Middle frontal gyrus (tissue), 1 donor: ENCODE data around the gene IL1RL2.

Experiments
- DNase-seq: peaks from one replicate; pipeline ENCODE4 v3.0.0-alpha.2; 2015; ENCODE audit warnings: low spot score; ENCODE audit errors: extremely low spot score

The IL1RL2 gene

GRCh38 chr2:102186791-102187495 lies at the start of gene IL1RL2:
TSS of gene IL1RL2 (plus strand) at chr2:102187023. CDS start at chr2:102187868, 845 bp downstream.
- DNase-seq = no peak

GRCh38 chr2:102137138-102137537 lies 49.7 kb upstream of the IL1RL2 start:
- DNase-seq = no peak

DNA sequence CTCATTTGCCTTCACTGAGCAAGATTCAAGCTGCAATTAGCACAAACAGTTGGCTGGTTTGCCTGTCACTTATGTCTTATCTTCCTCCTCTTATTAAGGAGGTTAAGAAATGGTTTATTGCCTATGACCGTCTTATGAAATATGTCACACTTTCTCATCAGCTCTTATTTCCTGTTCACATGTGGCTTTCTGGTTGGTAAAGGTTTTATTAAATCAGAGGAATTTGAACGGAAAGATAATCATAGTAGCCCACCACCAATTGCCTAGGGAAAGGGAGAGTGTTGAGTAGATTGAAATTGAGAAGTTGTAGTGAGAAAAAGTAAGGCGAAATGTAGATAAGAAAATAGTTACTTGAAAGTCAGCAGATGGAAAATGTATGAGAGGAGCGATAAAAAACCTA lies 48.5 kb upstream of the IL1RL2 start:
- no peak for DNase-seq

DNA sequence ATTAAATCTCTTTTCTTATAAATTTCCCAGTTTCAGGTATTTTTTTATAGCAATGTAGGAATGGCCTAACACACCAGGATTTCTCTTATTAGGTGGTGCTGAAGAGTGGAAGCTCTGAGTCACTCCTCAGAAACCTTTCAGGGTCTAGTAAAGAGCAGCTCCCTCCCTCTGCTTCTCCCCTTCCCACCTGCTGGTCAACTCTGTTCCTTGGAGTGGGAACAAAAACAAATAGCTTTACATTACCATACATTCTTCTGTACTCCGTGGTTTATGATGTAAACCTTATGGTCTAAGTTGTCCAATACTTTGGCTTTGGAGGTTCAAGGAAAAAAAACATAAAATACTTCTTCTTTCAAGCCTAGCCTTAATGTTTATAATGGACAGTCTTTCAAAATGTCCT lies 47.0 kb upstream of the IL1RL2 start:
- no peak for DNase-seq

- DNase-seq = no peak
Observed at GRCh38 chr2:102140377-102140776, 46.4 kb upstream of the IL1RL2 start.

GRCh38 chr2:102141011-102141943 lies 45.5 kb upstream of the IL1RL2 start:
- no peak for DNase-seq

DNA sequence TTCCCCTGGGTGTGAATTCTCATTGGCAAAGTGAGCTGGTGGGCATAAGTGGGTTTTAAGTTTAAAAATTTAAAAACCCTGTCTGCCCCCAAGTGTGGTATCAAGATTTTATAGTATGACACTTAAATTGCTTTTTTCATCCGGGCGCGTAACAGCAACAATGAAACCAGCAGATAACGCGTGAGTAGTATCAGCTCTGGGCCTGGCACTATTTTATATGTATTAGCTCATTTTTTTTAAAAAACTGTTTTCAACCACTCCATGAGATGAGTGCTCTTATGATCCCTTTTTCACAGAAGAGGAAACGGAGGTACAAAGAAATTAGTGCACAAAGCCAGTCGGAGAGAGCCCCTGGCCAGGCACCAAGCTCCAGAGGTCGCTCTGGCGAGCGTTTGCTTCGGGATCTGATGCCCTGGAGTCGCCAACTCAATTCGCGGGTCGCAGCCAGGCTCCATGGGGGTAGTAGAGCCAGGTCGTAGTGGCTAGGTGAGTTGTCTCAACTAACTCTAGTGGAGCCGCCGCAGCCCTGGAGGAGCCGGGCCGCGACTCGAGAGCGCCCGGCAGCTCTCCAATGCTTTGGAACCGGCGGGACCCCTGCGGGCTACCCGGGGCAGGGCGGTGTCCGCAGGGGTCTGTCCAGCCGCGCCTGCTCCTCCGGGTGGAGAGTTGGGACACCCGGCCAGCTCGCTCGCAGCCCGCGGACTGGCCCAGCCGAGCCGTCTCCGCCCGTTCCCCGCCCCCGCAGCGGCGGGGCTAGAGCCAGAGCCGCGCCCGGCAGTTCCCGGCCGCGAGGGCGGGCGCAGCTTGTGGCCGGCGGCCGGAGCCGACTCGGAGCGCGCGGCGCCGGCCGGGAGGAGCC lies 44.6 kb upstream of the IL1RL2 start, which contains the start of gene IL1R1:
Gene IL1R1, plus strand, starts transcription at position 777 of the 859 bp plus-strand sequence. CDS start 14,979 bp downstream, outside the sequence.
- no peak for DNase-seq

GRCh38 chr2:102142829-102143449 lies 43.9 kb upstream of the IL1RL2 start:
- DNase-seq = no peak

DNA sequence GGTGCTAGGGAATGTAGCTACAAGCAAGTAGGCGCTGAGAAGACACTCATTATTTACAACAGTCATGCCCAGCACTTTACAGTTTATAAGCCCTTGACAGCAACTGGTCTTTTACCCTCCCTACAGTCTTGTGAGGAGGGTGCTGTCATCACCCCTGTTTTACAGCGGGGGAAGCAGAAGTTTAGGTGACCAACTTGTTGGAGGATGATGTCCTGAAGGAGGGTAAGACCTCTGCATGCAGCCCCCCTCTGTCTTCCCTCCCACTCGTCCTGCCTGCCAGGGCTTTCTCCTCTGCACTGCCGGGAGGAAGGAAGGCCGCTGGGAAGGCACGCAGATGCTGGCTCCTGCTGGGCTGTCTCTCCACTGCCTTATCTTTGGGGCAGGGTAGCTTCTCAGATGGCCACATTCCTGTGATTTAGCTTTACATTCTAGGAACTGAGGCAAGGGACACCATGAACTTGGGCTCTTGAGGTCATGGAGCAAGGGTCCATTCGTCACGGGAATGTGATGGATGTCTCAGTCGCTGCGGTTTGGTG lies 43.3 kb upstream of the IL1RL2 start:
- DNase-seq = no peak

DNA sequence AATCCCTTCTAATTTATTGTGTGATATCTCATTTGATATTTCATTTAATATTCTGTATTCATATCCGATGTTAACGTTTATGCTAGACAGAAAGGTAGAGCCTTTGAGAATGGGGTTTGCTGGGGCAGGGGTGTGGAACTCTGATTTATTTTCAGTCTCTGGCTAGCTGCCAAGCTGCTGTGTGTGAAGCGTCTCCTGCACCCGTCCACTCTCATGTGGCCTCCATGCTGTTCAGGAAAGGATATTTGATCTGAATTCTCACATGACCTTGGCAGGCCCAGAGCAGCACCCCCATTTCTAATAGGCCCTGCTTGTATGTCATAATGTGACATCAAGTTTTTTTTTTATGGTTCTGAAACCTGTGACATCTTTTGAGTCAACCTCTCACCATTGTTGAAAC lies 42.7 kb upstream of the IL1RL2 start:
- DNase-seq = no peak

DNA sequence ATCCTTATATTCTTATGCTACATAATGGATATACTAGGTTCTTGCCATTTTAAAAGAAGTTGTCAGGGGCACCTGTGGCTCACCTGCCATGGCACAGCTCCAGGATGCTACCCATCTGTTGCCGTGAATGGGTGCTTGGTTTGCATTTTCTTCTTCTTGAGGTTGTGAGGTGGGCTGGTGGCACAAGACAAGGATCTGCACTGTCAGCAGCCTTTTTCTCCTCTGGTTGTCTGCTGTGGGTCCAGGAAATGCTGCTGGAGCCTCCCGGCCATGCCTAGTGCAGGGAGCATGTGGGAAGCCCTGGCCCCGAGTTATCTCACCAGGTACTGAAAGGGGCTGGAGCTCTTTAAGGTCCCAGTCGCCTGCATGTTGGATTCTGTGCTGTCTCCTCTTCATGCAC lies 41.7 kb upstream of the IL1RL2 start:
- DNase-seq = no peak

GRCh38 chr2:102145934-102146333 lies 40.9 kb upstream of the IL1RL2 start:
- no peak for DNase-seq

DNA sequence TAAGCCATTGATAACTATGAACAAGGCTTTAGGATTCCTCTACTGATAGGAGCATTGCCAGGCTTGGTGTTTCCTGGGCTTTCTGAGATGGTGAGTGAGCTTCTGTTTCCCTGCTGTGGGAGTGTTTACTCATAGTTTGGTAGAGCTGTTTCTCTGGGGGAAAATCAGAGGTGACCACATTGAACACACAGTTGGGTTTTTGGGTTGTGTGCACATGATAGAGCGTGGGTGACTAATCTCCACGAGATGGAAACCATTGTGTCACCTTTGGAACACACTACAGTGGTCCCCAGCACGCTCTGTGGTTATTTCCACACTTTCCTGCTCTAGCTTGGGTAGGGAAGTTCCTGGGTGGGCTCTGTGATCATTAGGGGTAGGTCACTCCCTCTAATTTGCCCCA lies 38.9 kb upstream of the IL1RL2 start:
- DNase-seq = no peak

GRCh38 chr2:102149243-102149642 lies 37.6 kb upstream of the IL1RL2 start:
- no peak for DNase-seq

DNA sequence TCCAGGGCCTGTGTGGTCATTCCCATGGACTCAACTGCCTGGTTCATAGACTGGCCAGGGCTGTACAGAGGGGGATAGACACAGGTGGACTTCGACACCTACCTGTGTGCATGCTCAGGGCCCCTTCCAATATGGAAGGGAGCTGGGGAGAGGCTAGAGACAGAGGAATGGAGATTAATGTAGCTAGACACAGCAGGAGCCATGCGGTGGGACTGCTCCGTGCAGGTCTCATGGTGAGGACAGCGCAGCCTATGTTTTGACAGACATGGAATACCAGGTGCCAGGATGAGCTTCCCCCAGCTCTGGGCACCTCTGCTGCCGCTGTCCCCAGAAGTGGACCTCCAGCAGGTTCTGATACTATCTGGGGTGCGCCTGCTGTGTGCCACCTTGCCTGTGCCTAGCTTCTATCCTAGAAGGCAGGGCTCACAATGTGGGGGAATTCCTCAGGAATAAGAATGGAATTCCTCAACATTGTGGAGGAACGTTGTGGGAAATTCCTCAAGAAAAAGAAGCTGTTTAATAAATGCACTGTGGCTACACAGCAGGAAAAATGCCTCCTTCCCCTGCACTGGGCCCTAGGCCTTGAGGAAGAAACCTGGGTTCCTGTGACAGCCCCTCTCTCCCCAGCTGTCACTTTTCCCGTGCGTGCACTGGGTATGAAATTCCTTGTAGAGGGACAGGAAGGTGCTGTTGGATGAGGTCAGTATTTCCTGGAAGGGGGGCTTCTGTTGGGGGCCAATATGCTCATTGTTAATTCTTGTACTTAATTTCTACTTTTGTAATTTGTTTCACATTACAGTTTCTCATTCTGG lies 37.0 kb upstream of the IL1RL2 start:
- DNase-seq = no peak

DNA sequence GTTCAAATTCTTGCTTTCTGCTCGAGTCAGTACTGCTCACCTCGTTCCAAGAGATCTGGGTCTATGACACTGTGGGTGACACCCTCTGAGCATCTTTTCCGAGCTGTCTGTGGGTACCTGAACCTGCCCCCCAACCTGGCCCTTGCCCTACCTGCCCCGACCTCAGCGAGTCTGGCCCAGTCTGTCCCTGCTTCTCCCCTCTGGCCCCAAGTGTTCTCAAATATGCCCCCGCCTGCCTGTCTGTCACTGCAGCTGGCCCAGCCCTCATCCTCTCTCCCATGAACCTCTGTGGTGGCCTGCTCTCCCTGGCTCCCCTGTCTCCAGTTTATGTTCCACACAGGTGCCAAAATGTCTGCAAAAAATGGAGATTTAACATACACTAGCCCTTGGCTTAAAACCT lies 32.5 kb upstream of the IL1RL2 start:
- no peak for DNase-seq

DNA sequence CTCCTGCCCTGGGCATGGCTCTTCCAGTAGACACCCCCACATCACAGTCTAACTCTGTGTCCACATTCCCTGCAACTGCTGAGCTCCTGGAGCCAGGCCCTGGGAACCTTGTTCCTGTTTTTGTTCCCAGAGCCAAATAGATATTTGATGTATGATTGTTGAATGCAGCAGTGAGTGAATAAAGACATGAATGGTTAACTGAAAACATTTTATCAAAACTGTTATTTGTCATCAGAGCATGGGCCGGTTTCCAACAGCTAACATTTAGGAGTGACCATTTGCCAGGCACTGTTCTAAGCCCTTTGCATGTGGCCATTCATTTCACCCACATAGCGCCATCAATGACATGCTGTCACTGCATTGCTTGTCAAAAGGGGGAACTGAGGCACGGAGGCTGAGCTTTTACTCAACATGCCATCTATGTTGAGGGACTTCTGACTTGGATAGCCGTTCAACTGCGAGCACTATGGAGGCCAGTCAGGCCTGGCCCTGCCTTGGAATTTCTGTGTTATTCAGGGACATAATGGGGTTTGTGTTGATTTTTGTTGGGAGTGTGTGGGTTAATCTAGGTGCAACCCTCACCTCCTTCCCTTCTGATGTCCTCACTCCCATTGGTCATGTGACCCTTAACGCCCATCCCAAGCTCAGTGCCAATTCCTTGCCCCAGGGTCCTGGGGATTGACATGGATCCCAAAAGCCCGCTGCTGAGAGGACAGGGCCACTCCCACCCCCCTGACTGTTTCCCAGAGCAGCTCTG lies 31.7 kb upstream of the IL1RL2 start:
- no peak for DNase-seq

- no peak for DNase-seq
Observed at GRCh38 chr2:102155703-102156515, 30.9 kb upstream of the IL1RL2 start.
